Adrenal gland (tissue), 5 donors: ENCODE measurements around the gene IL1B.

Source experiments
- CTCF ChIP-seq, 6 experiments: fragments of 450-650 bp in 4 of 6; fragments of 200-600 bp in 2 of 6; sonication (generic) in 1 of 6; IDR thresholded peaks; 1 replicate in 5 of 6; 2 replicates in 1 of 6; pipeline versions ENCODE4 v1.5.1 to v1.8.0; 2016 to 2021; ENCODE audit warnings: antibody characterized with exemption in 6 of 6, mild to moderate bottlenecking in 2 of 6, moderate library complexity in 1 of 6
- POLR2A ChIP-seq, 2 donors: fragments of 450-650 bp; IDR thresholded peaks; one replicate each; pipeline ENCODE4 v1.6.1; 2017; ENCODE audit warnings: antibody characterized with exemption in 2 of 2, mild to moderate bottlenecking in 2 of 2, moderate library complexity in 1 of 2
- donor health status: DM: no; HTN: no; CAD: no.

- TF ChIP-seq CTCF (IDR thresholded peaks at IDR 0.05) (no peak), POLR2A (IDR thresholded peaks at IDR 0.05) (no peak)
Measured at GRCh38 chr2:112880091-112880531, 43.5 kb upstream of the IL1B start.
